Activated CD8-positive, alpha-beta memory T cell treated with anti-CD3 and anti-CD28 coated beads for 48 hours (primary cell): ENCODE data around the gene KAT5.
"Not testable (repeated sequence)": the region's sequence is repeated elsewhere in the genome, so short reads cannot be mapped to it uniquely, and the experiment has no call there.

ENCODE experiments used
- DNase-seq, 3 experiments: peaks; one replicate each; pipeline ENCODE4 v3.0.0-alpha.2; 2020; ENCODE audit warnings: low read depth in 2 of 3, low spot score in 2 of 3

Gene KAT5

GRCh38 chr11:65711785-65712632 is at the start of gene KAT5:
TSS of gene KAT5 (plus strand) at chr11:65712252. CDS start at chr11:65712268, 16 bp downstream.
- peak; percentile 93 to 97 (median 96) for DNase-seq

- peak; percentile 75 to 92 (median 82) for DNase-seq
Observed at GRCh38 chr11:65662799-65663638, 49.0 kb upstream of the KAT5 start, which contains the start of gene RELA. TSS of gene RELA (minus strand) at chr11:65662916. CDS start at chr11:65662832, 84 bp downstream.

- DNase-seq = no peak
Observed at GRCh38 chr11:65663639-65664200, 48.3 kb upstream of the KAT5 start.

GRCh38 chr11:65672180-65672860 is 39.7 kb upstream of the KAT5 start:
- DNase-seq = no peak

- DNase-seq = no peak
Observed at GRCh38 chr11:65672982-65673381, 39.1 kb upstream of the KAT5 start.

- no peak for DNase-seq
Observed at GRCh38 chr11:65680192-65680743, 31.8 kb upstream of the KAT5 start.

GRCh38 chr11:65683480-65683879 is 28.6 kb upstream of the KAT5 start:
- DNase-seq = not testable (repeated sequence)

GRCh38 chr11:65685981-65686380 is 26.1 kb upstream of the KAT5 start:
- no peak for DNase-seq

GRCh38 chr11:65691847-65692246 is 20.2 kb upstream of the KAT5 start:
- DNase-seq = not testable (repeated sequence)

- no peak for DNase-seq
Observed at GRCh38 chr11:65692367-65692766, 19.7 kb upstream of the KAT5 start.

GRCh38 chr11:65695459-65696241 is 16.4 kb upstream of the KAT5 start:
- DNase-seq = no peak

- DNase-seq = no peak
Observed at GRCh38 chr11:65696802-65697552, 15.1 kb upstream of the KAT5 start.

- DNase-seq = no peak
Observed at GRCh38 chr11:65698205-65698604, 13.8 kb upstream of the KAT5 start.

GRCh38 chr11:65699306-65699705 is 12.7 kb upstream of the KAT5 start:
- DNase-seq = no peak

- no peak for DNase-seq
Observed at GRCh38 chr11:65700399-65700798, 11.7 kb upstream of the KAT5 start.

- DNase-seq = no peak
Observed at GRCh38 chr11:65701686-65702085, 10.4 kb upstream of the KAT5 start.

- DNase-seq = no peak
Observed at GRCh38 chr11:65703846-65704245, 8.2 kb upstream of the KAT5 start.

GRCh38 chr11:65706303-65706763 is 5.7 kb upstream of the KAT5 start:
- peak in 2 of 3 experiments; percentile 41 to 59 for DNase-seq

- DNase-seq = not testable (repeated sequence)
Observed at GRCh38 chr11:65707002-65707401, 5.0 kb upstream of the KAT5 start.
